IgD-negative memory B cell (primary cell): ENCODE data around the gene C5orf24. TPM values are rescaled to one million over a fixed set of nuclear protein-coding genes. Genes with fewer than 3 reads are reported as not detected.
A peak's percentile ranks its signal among the peaks of the same experiment; 100 is the strongest.
"Not testable (repeated sequence)": the region's sequence is repeated elsewhere in the genome, so short reads cannot be mapped to it uniquely, and the experiment has no call there.

Experiments
- H3K27ac Mint-ChIP-seq, 3 donors: one replicate each; pipeline ENCODE4 v1.8.0; 2020 to 2022; ENCODE audit warnings: mild to moderate bottlenecking in 3 of 3, mixed read lengths in 3 of 3, moderate library complexity in 1 of 3
- H3K27me3 Mint-ChIP-seq: one replicate; pipeline ENCODE4 v1.8.0; 2021; ENCODE audit warnings: mixed read lengths
- H3K36me3 Mint-ChIP-seq: one replicate; pipeline ENCODE4 v1.8.0; 2020; ENCODE audit warnings: mild to moderate bottlenecking, mixed read lengths
- H3K4me1 Mint-ChIP-seq, 3 donors: one replicate each; pipeline ENCODE4 v1.8.0; 2020 to 2022; ENCODE audit warnings: mixed read lengths in 3 of 3, mild to moderate bottlenecking in 1 of 3
- H3K4me3 Mint-ChIP-seq, 4 donors: one replicate each; pipeline ENCODE4 v1.8.0; 2020 to 2022; ENCODE audit warnings: mild to moderate bottlenecking in 4 of 4, mixed read lengths in 4 of 4, moderate library complexity in 3 of 4
- H3K9me3 Mint-ChIP-seq, 3 donors: one replicate each; pipeline ENCODE4 v1.8.0; 2020 to 2021; ENCODE audit warnings: mixed read lengths in 3 of 3, mild to moderate bottlenecking in 1 of 3
- polyA plus RNA-seq: library from polyadenylated mRNA; unstranded; fragments of 300-500 nt; fragmentation: Illumina TruSeq; gene quantifications from one replicate; pipeline ENCODE4 v1.2.3, GENCODE V29; 2021

The C5orf24 gene
- polyA plus RNA-seq, 1 donor from 2014 or later = 9.4 TPM

DNA sequence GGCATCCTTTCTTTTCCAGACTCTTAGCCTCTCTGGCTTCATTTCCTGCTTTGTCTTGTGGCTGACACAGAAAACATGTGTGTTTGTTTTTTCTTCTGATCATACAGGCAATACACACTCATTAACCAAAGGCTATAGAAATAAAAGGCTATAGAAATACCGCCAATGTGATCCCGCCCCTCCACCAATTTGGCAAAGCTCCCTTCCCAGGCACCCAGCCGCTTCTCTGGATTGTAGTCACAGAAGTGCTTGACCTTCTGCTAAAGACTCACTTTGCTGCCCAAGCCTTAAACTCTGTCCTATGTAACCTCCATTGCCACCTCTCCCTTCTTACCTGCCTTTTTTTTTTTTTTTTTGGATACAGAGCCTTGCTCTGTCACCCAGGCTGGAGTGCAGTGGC, 33.7 kb downstream of the C5orf24 start:
- H3K4me1 Mint-ChIP-seq = peaks cover 20 to 38% (median 34%) of the 10 kb centered on the region in 3 donors
- H3K27ac Mint-ChIP-seq = peak overlapping the region in 1 of 3 donors; percentile 24
- no peaks in the 10 kb centered on the region for H3K9me3 Mint-ChIP-seq
- no peaks in the 10 kb centered on the region for H3K36me3 Mint-ChIP-seq
- peak overlapping the region in 1 of 4 donors; percentile 45 for H3K4me3 Mint-ChIP-seq
- H3K27me3 Mint-ChIP-seq = no peaks in the 10 kb centered on the region

- peak overlapping the region in 1 of 3 donors; percentile 62 for H3K27ac Mint-ChIP-seq
- peak overlapping the region in 1 of 4 donors; percentile 61 for H3K4me3 Mint-ChIP-seq
- H3K36me3 Mint-ChIP-seq, H3K9me3 Mint-ChIP-seq, H3K27me3 Mint-ChIP-seq: not testable (repeated sequence)
- peaks cover 24 to 41% (median 34%) of the 10 kb centered on the region in 3 donors for H3K4me1 Mint-ChIP-seq
Observed at GRCh38 chr5:134880937-134881336, 35.2 kb downstream of the C5orf24 start.

GRCh38 chr5:134881711-134882110, 35.9 kb downstream of the C5orf24 start:
- not testable (repeated sequence) for H3K27ac Mint-ChIP-seq, H3K4me3 Mint-ChIP-seq, H3K36me3 Mint-ChIP-seq, H3K27me3 Mint-ChIP-seq, H3K9me3 Mint-ChIP-seq
- H3K4me1 Mint-ChIP-seq = peaks cover 19 to 34% (median 28%) of the 10 kb centered on the region in 3 donors

DNA sequence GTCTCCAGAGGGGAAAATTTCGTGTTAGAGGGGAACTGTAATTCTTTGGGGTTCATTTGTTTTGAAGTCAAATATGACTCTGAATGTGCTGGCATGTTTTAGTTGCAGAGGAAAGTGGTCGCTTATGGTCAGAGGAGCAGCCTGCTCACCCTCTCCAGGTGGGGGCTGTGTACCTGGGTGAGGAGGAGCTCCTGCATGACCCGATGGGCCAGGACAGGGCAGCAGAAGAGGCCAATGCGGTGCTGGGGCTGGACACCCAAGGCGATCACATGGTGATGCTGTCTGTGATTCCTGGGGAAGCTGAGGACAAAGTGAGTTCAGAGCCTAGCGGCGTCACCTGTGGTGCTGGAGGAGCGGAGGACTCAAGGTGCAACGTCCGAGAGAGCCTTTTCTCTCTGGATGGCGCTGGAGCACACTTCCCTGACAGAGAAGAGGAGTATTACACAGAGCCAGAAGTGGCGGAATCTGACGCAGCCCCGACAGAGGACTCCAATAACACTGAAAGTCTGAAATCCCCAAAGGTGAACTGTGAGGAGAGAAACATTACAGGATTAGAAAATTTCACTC, 41.9 kb downstream of the C5orf24 start:
- no peak overlapping the region for H3K4me3 Mint-ChIP-seq
- peaks cover 0 to 3% (median 0%) of the 10 kb centered on the region in 3 donors for H3K9me3 Mint-ChIP-seq
- H3K36me3 Mint-ChIP-seq = peaks cover 11% of the 10 kb centered on the region
- H3K27ac Mint-ChIP-seq = peak overlapping the region in 1 of 3 donors; percentile 23
- H3K4me1 Mint-ChIP-seq = peaks cover 19 to 21% (median 19%) of the 10 kb centered on the region in 3 donors
- H3K27me3 Mint-ChIP-seq = no peaks in the 10 kb centered on the region

DNA sequence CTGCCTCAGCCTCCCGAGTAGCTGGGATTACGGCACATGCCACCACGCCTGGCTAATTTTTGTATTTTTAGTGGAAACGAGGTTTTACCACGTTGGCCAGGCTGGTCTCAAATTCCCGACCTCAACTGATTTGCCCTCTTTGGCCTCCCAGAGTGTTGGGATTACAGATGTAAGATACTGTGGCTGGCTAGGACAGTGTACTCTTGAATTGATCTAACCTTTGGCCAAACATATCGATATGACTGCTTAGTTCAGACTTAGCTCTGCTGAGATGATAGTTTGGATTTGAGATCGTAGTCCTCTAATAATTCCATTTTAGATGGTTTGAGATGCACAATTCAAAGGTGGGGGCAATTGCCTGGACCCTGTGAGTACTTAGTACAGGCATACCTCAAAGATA, 43.6 kb downstream of the C5orf24 start:
- peak overlapping the region in 1 of 3 donors; percentile 71 for H3K27ac Mint-ChIP-seq
- H3K36me3 Mint-ChIP-seq = peaks cover 14% of the 10 kb centered on the region
- no peak overlapping the region for H3K4me3 Mint-ChIP-seq
- H3K27me3 Mint-ChIP-seq = no peaks in the 10 kb centered on the region
- peaks cover 19 to 27% (median 23%) of the 10 kb centered on the region in 3 donors for H3K4me1 Mint-ChIP-seq
- peaks cover 0 to 3% (median 0%) of the 10 kb centered on the region in 3 donors for H3K9me3 Mint-ChIP-seq

DNA sequence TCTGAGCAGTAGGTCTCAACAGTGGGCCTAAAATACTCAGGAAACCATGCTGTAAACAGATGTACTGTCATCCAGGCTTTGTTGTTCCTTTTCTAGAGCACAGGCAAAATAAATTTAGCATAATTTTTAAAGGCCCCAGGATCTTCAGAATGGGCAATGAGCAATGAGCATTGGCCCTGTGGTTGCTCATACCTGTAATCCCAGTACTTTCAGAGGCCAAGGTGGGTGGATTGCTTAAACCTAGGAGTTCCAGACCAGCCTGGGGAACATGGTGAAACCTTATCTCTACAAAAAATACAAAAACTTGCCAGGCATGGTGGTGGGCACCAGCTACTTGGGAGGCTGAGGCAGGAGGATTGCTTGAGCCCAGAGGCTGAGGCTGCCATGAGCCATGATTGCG, 45.7 kb downstream of the C5orf24 start:
- H3K27me3 Mint-ChIP-seq = no peaks in the 10 kb centered on the region
- H3K4me1 Mint-ChIP-seq = peaks cover 14 to 22% (median 18%) of the 10 kb centered on the region in 3 donors
- H3K9me3 Mint-ChIP-seq = peaks cover 0 to 3% (median 0%) of the 10 kb centered on the region in 3 donors
- peak overlapping the region in 1 of 3 donors; percentile 73 for H3K27ac Mint-ChIP-seq
- no peak overlapping the region for H3K4me3 Mint-ChIP-seq
- H3K36me3 Mint-ChIP-seq = peaks cover 11% of the 10 kb centered on the region

DNA sequence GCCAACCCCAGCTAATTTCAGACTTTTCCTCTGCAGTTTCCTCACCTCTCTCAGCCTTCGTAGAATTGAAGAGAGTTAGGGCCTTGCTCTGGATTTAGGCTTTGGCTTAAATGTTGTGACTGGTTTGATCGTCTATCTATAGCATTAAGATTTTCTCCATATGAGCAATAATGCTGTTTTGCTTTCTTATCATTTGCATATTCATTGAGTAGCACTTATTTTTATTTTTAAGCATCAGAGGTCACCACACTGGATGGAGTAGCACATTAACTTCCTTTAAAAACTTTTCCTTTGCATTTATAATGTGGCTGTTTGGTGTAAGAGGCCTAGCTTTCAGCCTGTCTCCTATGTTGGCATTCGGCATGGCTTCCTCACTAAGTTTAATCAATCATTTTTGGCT, 46.5 kb downstream of the C5orf24 start:
- Mint-ChIP-seq H3K36me3 (peaks cover 11% of the 10 kb centered on the region), H3K27ac (peak overlapping the region in 2 of 3 donors; percentile 4 to 89), H3K4me1 (peaks cover 14 to 22% (median 15%) of the 10 kb centered on the region in 3 donors), H3K4me3 (peak overlapping the region in 1 of 4 donors; percentile 50), H3K9me3 (peaks cover 0 to 3% (median 0%) of the 10 kb centered on the region in 3 donors), H3K27me3 (no peaks in the 10 kb centered on the region)

- no peaks in the 10 kb centered on the region for H3K27me3 Mint-ChIP-seq
- no peak overlapping the region for H3K4me3 Mint-ChIP-seq
- H3K27ac Mint-ChIP-seq = peak overlapping the region in 2 of 3 donors; percentile 4 to 89
- peaks cover 11% of the 10 kb centered on the region for H3K36me3 Mint-ChIP-seq
- peaks cover 10 to 22% (median 14%) of the 10 kb centered on the region in 3 donors for H3K4me1 Mint-ChIP-seq
- peaks cover 0 to 3% (median 0%) of the 10 kb centered on the region in 3 donors for H3K9me3 Mint-ChIP-seq
Observed at GRCh38 chr5:134892926-134893325, 47.2 kb downstream of the C5orf24 start.

DNA sequence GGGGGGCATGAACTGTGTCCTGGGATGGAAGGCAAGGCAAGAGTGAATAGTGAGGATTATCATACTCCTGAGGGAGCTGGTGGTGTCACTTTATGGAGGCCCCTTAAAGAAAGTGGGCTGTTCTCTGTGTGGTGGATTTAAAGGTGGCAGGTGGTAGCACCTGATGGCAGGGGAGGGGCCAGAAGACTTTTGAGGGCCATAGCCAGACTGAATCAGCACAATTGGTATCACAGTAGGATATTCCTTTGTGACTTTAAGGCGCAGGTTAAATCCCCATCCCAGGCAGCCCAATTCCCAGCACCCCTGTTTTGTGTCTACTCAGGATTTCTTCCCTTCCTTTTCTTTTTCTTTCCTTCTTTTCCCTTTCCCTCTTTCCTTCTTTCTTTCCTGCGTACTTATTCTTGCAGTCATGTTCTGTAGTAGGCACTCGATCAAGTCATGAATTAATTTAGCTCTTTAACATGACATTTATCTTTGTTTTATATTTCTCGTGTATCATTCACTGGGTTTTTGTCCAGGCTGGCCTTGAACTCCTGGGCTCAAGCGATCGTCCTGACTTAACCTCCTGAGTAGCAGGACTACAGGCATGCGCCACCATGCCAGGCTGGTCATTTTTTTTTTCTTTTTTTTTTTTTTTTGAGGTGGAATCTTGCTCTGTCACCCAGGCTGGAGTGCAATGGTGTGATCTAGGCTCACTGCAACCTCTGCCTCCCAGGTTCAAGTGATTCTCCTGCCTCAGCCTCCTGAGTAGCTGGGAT, 48.2 kb downstream of the C5orf24 start:
- Mint-ChIP-seq H3K27ac (peak overlapping the region in 2 of 3 donors; percentile 65 to 80), H3K36me3 (peaks cover 10% of the 10 kb centered on the region), H3K9me3 (peaks cover 0 to 3% (median 0%) of the 10 kb centered on the region in 3 donors), H3K27me3 (no peaks in the 10 kb centered on the region), H3K4me3 (peak overlapping the region in 1 of 4 donors; percentile 48), H3K4me1 (peaks cover 10 to 22% (median 14%) of the 10 kb centered on the region in 3 donors)

GRCh38 chr5:134902071-134902801, 56.5 kb downstream of the C5orf24 start:
- Mint-ChIP-seq H3K36me3 (peaks cover 2% of the 10 kb centered on the region), H3K27ac (peak overlapping the region; percentile 90 to 96 (median 91)), H3K27me3 (no peaks in the 10 kb centered on the region), H3K9me3 (no peaks in the 10 kb centered on the region), H3K4me1 (peaks cover 15 to 25% (median 22%) of the 10 kb centered on the region in 3 donors), H3K4me3 (peak overlapping the region; percentile 49 to 94 (median 78))

DNA sequence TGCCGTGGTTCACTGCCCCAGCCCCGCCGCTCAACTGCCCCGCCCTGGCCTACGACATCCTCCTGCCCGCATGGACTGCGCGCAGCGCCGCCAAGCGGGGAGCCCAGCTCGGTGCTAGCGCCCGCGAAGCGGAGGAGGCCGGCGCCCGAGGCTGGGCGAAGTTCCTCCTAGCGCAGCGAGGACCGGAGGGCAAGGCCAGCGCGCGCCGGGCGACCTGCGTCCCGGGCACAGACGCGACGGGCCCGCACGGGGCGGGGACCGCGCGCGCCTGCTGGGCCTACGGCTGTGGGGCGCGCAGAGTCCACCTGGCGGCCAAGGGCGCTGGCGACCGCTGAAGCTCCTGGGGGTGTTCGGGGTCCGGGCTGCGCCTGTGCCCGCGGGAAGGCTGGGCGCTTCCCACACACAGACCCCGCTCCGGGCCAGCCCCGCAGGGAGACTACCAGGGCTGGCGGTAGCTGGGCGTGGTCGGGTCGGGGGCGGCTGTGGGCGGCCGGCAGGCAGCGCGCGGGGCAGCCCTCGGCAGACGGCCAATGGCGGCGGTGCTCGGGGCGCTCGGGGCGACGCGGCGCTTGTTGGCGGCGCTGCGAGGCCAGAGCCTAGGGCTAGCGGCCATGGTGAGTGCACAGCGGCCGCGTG, 59.0 kb downstream of the C5orf24 start, which contains the start of gene PCBD2:
PCBD2 (plus strand) TSS at position 522 of the 636 bp plus-strand sequence; CDS start at position 531, 9 bp downstream.
- Mint-ChIP-seq H3K4me3 (peak within 1 kb of the TSS; percentile 94 to 97 (median 95)), H3K36me3 (peaks cover 2% of the 10 kb centered on the region), H3K27ac (peak within 1 kb of the TSS; percentile 91 to 99 (median 97)), H3K4me1 (peaks cover 15 to 25% (median 22%) of the 10 kb centered on the region in 3 donors), H3K27me3 (no peaks in the 10 kb centered on the region), H3K9me3 (no peaks in the 10 kb centered on the region)

- peaks cover 15 to 27% (median 18%) of the 10 kb centered on the region in 3 donors for H3K4me1 Mint-ChIP-seq
- no peaks in the 10 kb centered on the region for H3K9me3 Mint-ChIP-seq
- H3K4me3 Mint-ChIP-seq = peak overlapping the region; percentile 94 to 97 (median 94)
- H3K36me3 Mint-ChIP-seq = no peaks in the 10 kb centered on the region
- H3K27me3 Mint-ChIP-seq = no peaks in the 10 kb centered on the region
- H3K27ac Mint-ChIP-seq = peak overlapping the region; percentile 91 to 99 (median 97)
Observed at GRCh38 chr5:134905246-134905996, 59.7 kb downstream of the C5orf24 start.

GRCh38 chr5:134906811-134907210, 61.0 kb downstream of the C5orf24 start:
- H3K4me1 Mint-ChIP-seq = peaks cover 13 to 20% (median 17%) of the 10 kb centered on the region in 3 donors

More at GRCh38 chr5:134906811-134907210, 61.0 kb downstream of the C5orf24 start:
- H3K27ac Mint-ChIP-seq = peak overlapping the region in 2 of 3 donors; percentile 53 to 91
- peak overlapping the region in 3 of 4 donors; percentile 65 to 94 (median 88) for H3K4me3 Mint-ChIP-seq
- no peaks in the 10 kb centered on the region for H3K27me3 Mint-ChIP-seq
- H3K9me3 Mint-ChIP-seq = no peaks in the 10 kb centered on the region
- no peaks in the 10 kb centered on the region for H3K36me3 Mint-ChIP-seq
